Breast epithelium (tissue), 4 donors: Measurements from ENCODE around the gene PPARD. TPM values are rescaled to one million over a fixed set of nuclear protein-coding genes. Genes with fewer than 3 reads are reported as not detected.

Experiments used
- DNase-seq, 2 donors: peaks; one replicate each; pipeline ENCODE4 v3.0.0-alpha.2; 2019; ENCODE audit warnings: low spot score in 2 of 2
- H3K27ac ChIP-seq, 2 donors: fragments of 200-600 bp; sonication (generic) in 1 of 2; one replicate each; pipeline ENCODE4 v1.5.1; 2016 to 2019; ENCODE audit warnings: mild to moderate bottlenecking in 1 of 2
- H3K27me3 ChIP-seq, 2 donors: fragments of 200-600 bp; sonication (generic) in 1 of 2; one replicate each; pipeline versions ENCODE4 v1.5.1 to v1.6.0; 2017 to 2019; ENCODE audit warnings: control low read depth in 1 of 2, mild to moderate bottlenecking in 1 of 2
- H3K36me3 ChIP-seq: fragments of 200-600 bp; one replicate; pipeline ENCODE4 v1.5.1; 2019
- H3K4me1 ChIP-seq, 2 donors: fragments of 200-600 bp; sonication (generic); one replicate each; pipeline ENCODE4 v1.5.1; 2016 to 2019; ENCODE audit warnings: control low read depth in 1 of 2
- H3K4me3 ChIP-seq, 3 donors: fragments of 200-600 bp; sonication (generic); 1 replicate in 2 of 3; 2 replicates in 1 of 3; pipeline ENCODE4 v1.5.1; 2016 to 2019; ENCODE audit warnings: mild to moderate bottlenecking in 3 of 3, moderate library complexity in 2 of 3
- H3K9me3 ChIP-seq, 2 donors: fragments of 200-600 bp; sonication (generic) in 1 of 2; one replicate each; pipeline ENCODE4 v1.5.1; 2016 to 2019; ENCODE audit warnings: control low read depth in 1 of 2
- POLR2A ChIP-seq: fragments of 450-650 bp; IDR thresholded peaks from one replicate; pipeline ENCODE4 v1.6.1; 2016; ENCODE audit warnings: antibody characterized with exemption, mild to moderate bottlenecking, moderate library complexity
- POLR2AphosphoS5 ChIP-seq, 3 donors: sonication (generic); formaldehyde crosslinking; IDR thresholded peaks; one replicate each; pipeline ENCODE4 v1.6.1; 2017; ENCODE audit warnings: antibody characterized with exemption in 3 of 3
- intact Hi-C: fragments of 100-400 bp; cut with DNase I; formaldehyde crosslinking; loops from one replicate; pipeline ENCODE4 v1.15.1; 2023; ENCODE audit warnings: low total_unique reads
- total RNA-seq, 3 donors: library from RNA; depleted of rRNA; stranded (reverse); fragments of >200 nt; gene quantifications; one replicate each; pipeline ENCODE4 v1.1.0, GENCODE V29; 2016
- TF ChIP-seq, protein P1 (sequence below), 3 donors: fragments of 450-650 bp; IDR thresholded peaks; one replicate each; pipeline ENCODE4 v1.5.1; 2016 to 2017; ENCODE audit warnings: antibody characterized with exemption in 3 of 3, mild to moderate bottlenecking in 3 of 3, moderate library complexity in 3 of 3

The PPARD gene
- 10 to 100 TPM in 2 of 3 donors, 1 to 10 TPM in 1; 7.2 to 11.1 (median 10.7) TPM for total RNA-seq

DNA sequence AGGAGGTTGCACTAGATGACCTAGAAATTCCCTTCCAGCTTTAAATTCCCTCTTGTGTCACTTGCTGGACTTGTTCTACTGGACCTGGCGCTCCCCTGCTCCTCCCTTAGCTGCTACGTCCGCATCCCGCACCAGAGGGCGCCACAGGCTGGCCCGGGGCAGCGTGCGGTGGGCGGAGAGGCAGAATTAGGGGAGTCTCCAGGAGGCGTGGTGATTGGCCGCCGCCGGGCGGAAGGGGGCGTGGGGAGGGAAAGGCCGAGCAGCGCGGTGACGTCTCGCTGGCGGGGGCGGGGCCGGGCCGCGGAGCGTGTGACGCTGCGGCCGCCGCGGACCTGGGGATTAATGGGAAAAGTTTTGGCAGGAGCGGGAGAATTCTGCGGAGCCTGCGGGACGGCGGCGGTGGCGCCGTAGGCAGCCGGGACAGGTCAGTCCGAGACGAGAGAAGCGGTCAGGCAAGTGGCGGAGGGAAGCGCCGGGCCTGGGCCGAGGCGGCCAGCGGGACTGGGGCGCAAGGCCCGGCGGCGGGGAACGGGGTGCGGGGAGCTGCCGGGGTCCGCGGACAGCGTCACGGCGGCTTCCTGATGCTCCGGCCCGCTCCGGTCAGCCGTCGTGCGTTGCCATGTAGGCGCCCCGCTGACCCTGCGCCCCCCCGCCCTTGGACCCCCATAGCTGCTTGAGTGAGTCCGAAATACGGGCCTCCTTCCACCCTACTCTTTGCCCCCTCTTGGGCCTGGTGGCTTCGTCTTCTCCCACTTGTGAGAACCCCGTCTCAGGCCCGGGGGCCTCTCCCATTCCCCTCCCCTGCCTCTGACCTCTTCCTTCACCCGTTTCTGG, at the start of gene PPARD:
Gene PPARD, plus strand, starts transcription at position 301 of the 834 bp plus-strand sequence. CDS start 68,530 bp downstream, outside the sequence.
- peaks cover 4 to 10% of the 10 kb centered on the region in 2 donors for H3K4me1 ChIP-seq
- DNase-seq = peak; percentile 99
- intact Hi-C loops = loop anchor here (5.0 kb wide), 2 partner anchors 125 to 720 kb away; partner anchors contain the start of gene RPL10A
- TF ChIP-seq POLR2A = peak; percentile 56
- TF ChIP-seq POLR2AphosphoS5 (IDR thresholded peaks at IDR 0.05) = peak; percentile 87 to 96 (median 91)
- TF ChIP-seq, protein P1, sequence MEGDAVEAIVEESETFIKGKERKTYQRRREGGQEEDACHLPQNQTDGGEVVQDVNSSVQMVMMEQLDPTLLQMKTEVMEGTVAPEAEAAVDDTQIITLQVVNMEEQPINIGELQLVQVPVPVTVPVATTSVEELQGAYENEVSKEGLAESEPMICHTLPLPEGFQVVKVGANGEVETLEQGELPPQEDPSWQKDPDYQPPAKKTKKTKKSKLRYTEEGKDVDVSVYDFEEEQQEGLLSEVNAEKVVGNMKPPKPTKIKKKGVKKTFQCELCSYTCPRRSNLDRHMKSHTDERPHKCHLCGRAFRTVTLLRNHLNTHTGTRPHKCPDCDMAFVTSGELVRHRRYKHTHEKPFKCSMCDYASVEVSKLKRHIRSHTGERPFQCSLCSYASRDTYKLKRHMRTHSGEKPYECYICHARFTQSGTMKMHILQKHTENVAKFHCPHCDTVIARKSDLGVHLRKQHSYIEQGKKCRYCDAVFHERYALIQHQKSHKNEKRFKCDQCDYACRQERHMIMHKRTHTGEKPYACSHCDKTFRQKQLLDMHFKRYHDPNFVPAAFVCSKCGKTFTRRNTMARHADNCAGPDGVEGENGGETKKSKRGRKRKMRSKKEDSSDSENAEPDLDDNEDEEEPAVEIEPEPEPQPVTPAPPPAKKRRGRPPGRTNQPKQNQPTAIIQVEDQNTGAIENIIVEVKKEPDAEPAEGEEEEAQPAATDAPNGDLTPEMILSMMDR (IDR thresholded peaks at IDR 0.05) = peak; percentile 91 to 99 (median 99)
- H3K36me3 ChIP-seq = no peaks in the 10 kb centered on the region
- no peaks in the 10 kb centered on the region for H3K27me3 ChIP-seq
- H3K27ac ChIP-seq = peak within 1 kb of the TSS; percentile 96
- peak within 1 kb of the TSS; percentile 86 to 94 (median 88) for H3K4me3 ChIP-seq
- H3K9me3 ChIP-seq = no peaks in the 10 kb centered on the region

GRCh38 chr6:35293681-35294080, 48.7 kb upstream of the PPARD start:
- Histone ChIP-seq H3K9me3 (no peaks in the 10 kb centered on the region), H3K4me3 (no peak overlapping the region), H3K27ac (no peak overlapping the region), H3K4me1 (peaks cover 4 to 6% of the 10 kb centered on the region in 2 donors), H3K36me3 (peaks cover 9% of the 10 kb centered on the region), H3K27me3 (no peaks in the 10 kb centered on the region)
- TF ChIP-seq, protein P1 (IDR thresholded peaks at IDR 0.05) = no peak
- intact Hi-C loops = no loop called here
- DNase-seq = no peak

- peaks cover 9% of the 10 kb centered on the region for H3K36me3 ChIP-seq
- intact Hi-C loops = no loop called here
- no peak for TF ChIP-seq POLR2AphosphoS5 (IDR thresholded peaks at IDR 0.05)
- TF ChIP-seq, protein P1 (IDR thresholded peaks at IDR 0.05) = peak; percentile 51 to 67 (median 66)
- TF ChIP-seq POLR2A = no peak
Observed at GRCh38 chr6:35294308-35294945, 47.9 kb upstream of the PPARD start.

DNA sequence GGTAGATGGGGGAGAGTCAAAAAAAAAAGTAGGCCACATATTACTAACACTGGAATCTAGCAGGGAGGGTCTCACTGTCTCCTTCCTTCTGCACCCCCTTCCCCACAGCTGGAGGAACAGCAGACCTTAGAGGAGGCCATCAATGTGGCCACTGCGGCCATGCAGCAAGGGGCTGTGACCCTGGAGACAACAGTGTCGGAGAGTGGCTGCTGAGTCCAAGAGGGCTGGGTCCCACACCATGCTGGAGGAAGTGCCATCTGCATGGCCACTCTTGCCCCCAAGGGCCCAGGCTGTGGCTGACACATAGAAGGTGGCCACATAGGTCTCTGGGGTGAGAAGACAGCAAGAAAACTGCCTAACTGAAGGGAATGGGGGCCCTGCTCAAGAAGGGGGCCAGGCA, 47.3 kb upstream of the PPARD start:
- DNase-seq = no peak
- intact Hi-C loops = loop anchor here (5.0 kb wide), 1 partner anchor 522 kb away; no protein-coding TSS in a partner anchor
- H3K36me3 ChIP-seq = peaks cover 9% of the 10 kb centered on the region

More at GRCh38 chr6:35294308-35294945, 47.9 kb upstream of the PPARD start:
- H3K27ac ChIP-seq = no peak overlapping the region
- H3K27me3 ChIP-seq = no peaks in the 10 kb centered on the region
- no peak for DNase-seq
- H3K4me3 ChIP-seq = no peak overlapping the region
- H3K4me1 ChIP-seq = peaks cover 4 to 6% of the 10 kb centered on the region in 2 donors
- no peaks in the 10 kb centered on the region for H3K9me3 ChIP-seq

More for the DNA sequence above, 47.3 kb upstream of the PPARD start:
- no peaks in the 10 kb centered on the region for H3K9me3 ChIP-seq
- H3K27ac ChIP-seq = no peak overlapping the region
- H3K4me3 ChIP-seq = no peak overlapping the region
- H3K4me1 ChIP-seq = peaks cover 4 to 6% of the 10 kb centered on the region in 2 donors
- TF ChIP-seq POLR2AphosphoS5 (IDR thresholded peaks at IDR 0.05) (no peak), POLR2A (no peak)
- TF ChIP-seq, protein P1 (IDR thresholded peaks at IDR 0.05) = no peak
- no peaks in the 10 kb centered on the region for H3K27me3 ChIP-seq
